Adrenal gland (tissue), 12 donors: ENCODE results near the gene CORO1A. TPM values are rescaled to one million over a fixed set of nuclear protein-coding genes. Genes with fewer than 3 reads are reported as not detected.
"Not testable (repeated sequence)": the region's sequence is repeated elsewhere in the genome, so short reads cannot be mapped to it uniquely, and the experiment has no call there.

Source experiments
- DNase-seq, 7 donors: peaks; one replicate each; pipeline ENCODE4 v3.0.0-alpha.2; 2019 to 2020
- H3K27ac ChIP-seq, 5 donors: fragments of 200-600 bp; sonication (generic) in 4 of 5; 1 replicate in 3 of 5; 2 replicates in 2 of 5; pipeline versions ENCODE4 v1.5.1 to v1.8.0; 2016 to 2020; ENCODE audit warnings: mild to moderate bottlenecking in 1 of 5
- H3K27me3 ChIP-seq: fragments of 200-600 bp; 2 replicates; pipeline ENCODE4 v1.8.0; 2021
- H3K36me3 ChIP-seq, 2 donors: fragments of 200-600 bp; replicated peaks in 1 of 2; 1 replicate in 1 of 2; 2 replicates in 1 of 2; pipeline versions ENCODE4 v1.5.1 to v1.8.0; 2018 to 2022
- H3K4me1 ChIP-seq, 2 donors: fragments of 200-600 bp; replicated peaks in 1 of 2; 1 replicate in 1 of 2; 2 replicates in 1 of 2; pipeline versions ENCODE4 v1.5.1 to v1.8.0; 2018 to 2021
- H3K4me3 ChIP-seq, 4 donors: fragments of 200-600 bp; sonication (generic) in 3 of 4; one replicate each; pipeline ENCODE4 v1.5.1; 2016 to 2018
- H3K9me3 ChIP-seq, 3 donors: fragments of 200-600 bp; sonication (generic) in 1 of 3; replicated peaks in 1 of 3; 1 replicate in 2 of 3; 2 replicates in 1 of 3; pipeline versions ENCODE4 v1.5.1 to v1.8.0; 2016 to 2021
- POLR2A ChIP-seq, 2 donors: fragments of 450-650 bp; IDR thresholded peaks; one replicate each; pipeline ENCODE4 v1.6.1; 2017; ENCODE audit warnings: antibody characterized with exemption in 2 of 2, mild to moderate bottlenecking in 2 of 2, moderate library complexity in 1 of 2
- WGBS, 4 donors: extraction: QIAGEN DNeasy Blood & Tissue Kit in 2 of 4; methylation state at CpG; one replicate each; pipeline versions ENCODE4 v1.1.5 to v1.1.7; 2013 to 2017; 5-methylcytosine and 5-hydroxymethylcytosine counted together
- intact Hi-C, 2 donors: fragments of 100-400 bp; cut with DNase I; formaldehyde crosslinking; loops; one replicate each; pipeline versions ENCODE4 v1.14.1 to v1.15.0; 2022 to 2023
- polyA plus RNA-seq, 3 donors: library from polyadenylated mRNA; stranded (reverse); fragments of 200-250 nt in 2 of 3; fragments of 350-450 nt in 1 of 3; fragmentation: Illumina TruSeq in 1 of 3; extraction: RNeasy Lipid Tissue Mini Kit (QIAGEN cat#74804) in 1 of 3; gene quantifications; one replicate each; pipeline ENCODE4 v1.2.3, GENCODE V29; 2013 to 2014
- total RNA-seq, 9 donors: library from RNA; depleted of rRNA in 4 of 9; stranded (reverse); fragments of >200 nt in 4 of 9; fragments of 120-200 nt in 1 of 9; fragmentation: NEBNext Ultra II Directional in 1 of 9; extraction: Animal tissue kit (Norgen Biotek cat#: 25700) in 1 of 9; gene quantifications; one replicate each; pipeline versions ENCODE4 v1.1.0 to v1.2.4, GENCODE V29; 2013 to 2023
- TF ChIP-seq, protein P1 (sequence below), 6 experiments: fragments of 450-650 bp in 4 of 6; fragments of 200-600 bp in 2 of 6; sonication (generic) in 1 of 6; IDR thresholded peaks; 1 replicate in 5 of 6; 2 replicates in 1 of 6; pipeline versions ENCODE4 v1.5.1 to v1.8.0; 2016 to 2021; ENCODE audit warnings: antibody characterized with exemption in 6 of 6, mild to moderate bottlenecking in 2 of 6, moderate library complexity in 1 of 6
- donor health status: healthy with polysubstance abuse.
- donor health status: Bipolar disorder and iron deficiency.
- donor health status: DM: yes; HTN: yes; CAD: no.
- donor health status: DM: no; HTN: no; CAD: no.
- donor health status: DM: no; HTN: no; CAD: no.
- donor health status: DM: yes; HTN: yes; CAD: no.

CORO1A gene
- total and polyA plus RNA-seq, 12 donors, result 3.3 to 87.7 (median 42.1) TPM

DNA sequence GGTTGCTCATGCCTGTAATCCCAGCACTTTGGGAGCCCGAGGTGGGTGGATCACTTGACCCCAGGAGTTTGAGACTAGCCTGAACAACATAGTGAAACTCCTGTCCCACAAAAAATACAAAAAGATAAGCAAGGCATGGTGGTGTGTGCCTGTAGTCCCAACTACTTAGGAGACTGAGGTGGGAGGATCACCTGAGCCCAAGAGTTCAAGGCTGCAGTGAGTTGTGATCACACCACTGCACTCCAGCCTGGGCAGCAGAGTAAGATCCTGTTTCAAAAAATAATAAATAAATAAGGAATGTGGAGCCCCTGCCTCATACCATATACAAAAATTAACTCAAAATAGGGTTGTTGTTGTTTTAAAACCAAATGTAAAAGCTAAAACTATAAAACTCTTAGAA is 26.2 kb upstream of the CORO1A start:
- H3K4me1 ChIP-seq, result no peaks in the 10 kb centered on the region
- H3K9me3 ChIP-seq, result no peaks in the 10 kb centered on the region
- H3K36me3 ChIP-seq, result no peaks in the 10 kb centered on the region
- no peak overlapping the region for H3K27ac ChIP-seq
- WGBS, 4 donors, result 78 to 93% (median 91%) methylated on average over 1 of the region's 1 CpG
- DNase-seq, result no peak
- intact Hi-C loops, result no loop called here
- H3K4me3 ChIP-seq, result no peak overlapping the region
- H3K27me3 ChIP-seq, result no peaks in the 10 kb centered on the region
- no peak for TF ChIP-seq POLR2A (IDR thresholded peaks at IDR 0.05)
- TF ChIP-seq, protein P1, sequence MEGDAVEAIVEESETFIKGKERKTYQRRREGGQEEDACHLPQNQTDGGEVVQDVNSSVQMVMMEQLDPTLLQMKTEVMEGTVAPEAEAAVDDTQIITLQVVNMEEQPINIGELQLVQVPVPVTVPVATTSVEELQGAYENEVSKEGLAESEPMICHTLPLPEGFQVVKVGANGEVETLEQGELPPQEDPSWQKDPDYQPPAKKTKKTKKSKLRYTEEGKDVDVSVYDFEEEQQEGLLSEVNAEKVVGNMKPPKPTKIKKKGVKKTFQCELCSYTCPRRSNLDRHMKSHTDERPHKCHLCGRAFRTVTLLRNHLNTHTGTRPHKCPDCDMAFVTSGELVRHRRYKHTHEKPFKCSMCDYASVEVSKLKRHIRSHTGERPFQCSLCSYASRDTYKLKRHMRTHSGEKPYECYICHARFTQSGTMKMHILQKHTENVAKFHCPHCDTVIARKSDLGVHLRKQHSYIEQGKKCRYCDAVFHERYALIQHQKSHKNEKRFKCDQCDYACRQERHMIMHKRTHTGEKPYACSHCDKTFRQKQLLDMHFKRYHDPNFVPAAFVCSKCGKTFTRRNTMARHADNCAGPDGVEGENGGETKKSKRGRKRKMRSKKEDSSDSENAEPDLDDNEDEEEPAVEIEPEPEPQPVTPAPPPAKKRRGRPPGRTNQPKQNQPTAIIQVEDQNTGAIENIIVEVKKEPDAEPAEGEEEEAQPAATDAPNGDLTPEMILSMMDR (IDR thresholded peaks at IDR 0.05), result no peak

DNA sequence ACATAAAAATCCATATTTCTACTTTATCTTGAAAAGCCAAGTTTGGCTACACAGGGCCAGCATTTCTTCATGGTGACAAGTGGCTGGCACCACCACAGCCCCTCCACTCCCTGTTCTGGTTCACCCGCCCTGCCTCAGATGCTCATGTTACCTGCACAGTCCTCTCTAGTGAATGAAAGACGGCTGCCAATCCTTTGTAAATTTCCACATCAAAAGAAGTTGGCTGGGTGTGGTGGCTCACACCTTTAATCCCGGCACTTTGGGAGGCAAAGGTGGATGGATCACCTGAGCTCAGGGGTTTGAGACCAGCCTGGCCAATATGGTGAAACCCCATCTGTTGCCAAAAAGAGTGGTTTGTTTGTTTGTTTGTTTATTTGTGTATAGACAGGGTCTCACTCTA is 19.9 kb upstream of the CORO1A start:
- no peak overlapping the region for H3K4me3 ChIP-seq
- WGBS, 4 donors, result 77 to 84% (median 82%) methylated on average over 3 of the region's 3 CpGs
- no peaks in the 10 kb centered on the region for H3K36me3 ChIP-seq
- no peaks in the 10 kb centered on the region for H3K27me3 ChIP-seq
- intact Hi-C loops, result loop anchor here in 1 of 2 donors (10.0 kb wide), 1 partner anchor 49 kb away; the partner anchor contains the start of gene GDPD3
- DNase-seq, result no peak
- H3K27ac ChIP-seq, result no peak overlapping the region
- no peaks in the 10 kb centered on the region for H3K4me1 ChIP-seq
- TF ChIP-seq POLR2A (IDR thresholded peaks at IDR 0.05), result no peak
- TF ChIP-seq, protein P1 (IDR thresholded peaks at IDR 0.05), result no peak
- no peaks in the 10 kb centered on the region for H3K9me3 ChIP-seq

DNA sequence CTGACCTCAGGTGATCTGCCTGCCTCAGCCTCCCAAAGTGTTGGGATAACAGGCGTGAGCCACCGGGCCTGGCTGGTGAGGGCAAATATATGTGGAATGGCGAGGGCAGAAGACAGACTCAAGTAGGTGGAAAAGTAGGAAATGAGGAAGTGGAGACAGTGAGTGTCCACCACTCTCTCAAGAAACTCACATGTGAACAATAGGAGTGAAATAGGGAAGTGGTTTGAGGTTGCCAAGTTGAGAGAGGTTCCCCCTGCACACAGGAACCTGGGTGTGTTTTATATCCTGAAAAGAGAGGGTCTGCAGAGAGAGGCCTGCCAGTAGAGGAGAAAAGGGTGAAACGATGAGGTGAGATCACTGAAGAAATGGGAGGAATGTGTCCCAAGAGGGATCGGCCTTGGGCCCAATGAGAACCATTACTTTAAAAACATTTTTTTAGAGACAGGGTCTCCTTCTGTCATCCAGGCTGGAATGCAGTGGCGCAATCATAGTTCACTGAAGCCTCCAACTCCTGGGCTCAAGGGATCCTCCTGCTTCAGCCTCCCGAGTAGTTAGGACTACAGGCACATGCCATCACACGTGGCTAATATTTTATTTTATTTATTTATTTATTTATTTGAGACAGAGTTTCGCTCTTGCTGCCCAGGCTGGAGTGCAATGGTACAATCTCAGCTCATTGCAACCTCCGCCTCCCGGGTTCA is 17.1 kb upstream of the CORO1A start:
- H3K27ac ChIP-seq, result no peak overlapping the region
- DNase-seq, result no peak
- 86 to 91% (median 88%) methylated on average over 11 of the region's 11 CpGs for WGBS, 4 donors
- no peak overlapping the region for H3K4me3 ChIP-seq
- intact Hi-C loops, result loop anchor here in 1 of 2 donors (10.0 kb wide), 1 partner anchor 52 kb away; the partner anchor contains the start of gene GDPD3
- no peaks in the 10 kb centered on the region for H3K4me1 ChIP-seq
- H3K36me3 ChIP-seq, result no peaks in the 10 kb centered on the region
- TF ChIP-seq, protein P1 (IDR thresholded peaks at IDR 0.05), result no peak
- TF ChIP-seq POLR2A (IDR thresholded peaks at IDR 0.05), result no peak
- no peaks in the 10 kb centered on the region for H3K27me3 ChIP-seq
- no peaks in the 10 kb centered on the region for H3K9me3 ChIP-seq

DNA sequence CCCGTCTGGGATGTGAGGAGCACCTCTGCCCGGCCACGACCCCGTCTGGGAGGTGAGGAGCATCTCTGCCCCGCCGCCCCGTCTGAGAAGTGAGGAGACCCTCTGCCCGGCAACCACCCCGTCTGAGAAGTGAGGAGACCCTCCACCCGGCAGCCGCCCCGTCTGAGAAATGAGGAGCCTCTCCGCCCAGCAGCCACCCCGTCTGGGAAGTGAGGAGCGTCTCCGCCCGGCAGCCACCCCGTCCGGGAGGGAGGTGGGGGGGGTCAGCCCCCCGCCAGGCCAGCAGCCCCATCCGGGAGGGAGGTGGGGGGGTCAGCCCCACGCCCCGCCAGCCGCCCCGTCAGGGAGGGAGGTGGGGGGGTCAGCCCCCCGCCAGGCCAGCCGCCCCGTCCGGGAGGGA is 14.7 kb upstream of the CORO1A start:
- not testable (repeated sequence) for H3K4me3 ChIP-seq, H3K9me3 ChIP-seq, H3K27ac ChIP-seq, H3K36me3 ChIP-seq, H3K27me3 ChIP-seq, H3K4me1 ChIP-seq, DNase-seq
- intact Hi-C loops, result loop anchor here in 1 of 2 donors (10.0 kb wide), 1 partner anchor 54 kb away; the partner anchor contains the start of gene GDPD3
- 81 to 85% methylated on average over 9 to 14 of the region's 29 CpGs; no CpG with 5 or more reads in 2 of the 4 donors for WGBS, 4 donors

DNA sequence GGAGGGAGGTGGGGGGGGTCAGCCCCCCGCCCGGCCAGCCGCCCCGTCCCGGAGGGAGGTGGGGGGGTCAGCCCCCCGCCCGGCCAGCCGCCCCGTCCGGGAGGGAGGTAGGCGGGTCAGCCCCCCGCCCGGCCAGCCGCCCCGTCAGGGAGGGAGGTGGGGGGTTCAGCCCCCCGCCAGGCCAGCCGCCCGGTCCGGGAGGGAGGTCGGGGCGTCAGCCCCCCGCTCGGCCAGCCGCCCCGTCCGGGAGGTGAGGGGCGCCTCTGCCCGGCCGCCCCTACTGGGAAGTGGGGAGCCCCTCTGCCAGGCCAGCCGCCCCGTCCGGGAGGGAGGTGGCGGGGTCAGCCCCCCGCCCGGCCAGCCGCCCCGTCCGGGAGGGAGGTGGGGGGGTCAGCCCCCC is 14.0 kb upstream of the CORO1A start:
- intact Hi-C loops, result loop anchor here in 1 of 2 donors (10.0 kb wide), 1 partner anchor 55 kb away; the partner anchor contains the start of gene GDPD3
- DNase-seq, H3K36me3 ChIP-seq, H3K9me3 ChIP-seq, H3K4me3 ChIP-seq, H3K4me1 ChIP-seq, H3K27me3 ChIP-seq, H3K27ac ChIP-seq: not testable (repeated sequence)
- WGBS, 4 donors, result 93% methylated on average over 32 of the region's 38 CpGs; no CpG with 5 or more reads in 3 of the 4 donors

DNA sequence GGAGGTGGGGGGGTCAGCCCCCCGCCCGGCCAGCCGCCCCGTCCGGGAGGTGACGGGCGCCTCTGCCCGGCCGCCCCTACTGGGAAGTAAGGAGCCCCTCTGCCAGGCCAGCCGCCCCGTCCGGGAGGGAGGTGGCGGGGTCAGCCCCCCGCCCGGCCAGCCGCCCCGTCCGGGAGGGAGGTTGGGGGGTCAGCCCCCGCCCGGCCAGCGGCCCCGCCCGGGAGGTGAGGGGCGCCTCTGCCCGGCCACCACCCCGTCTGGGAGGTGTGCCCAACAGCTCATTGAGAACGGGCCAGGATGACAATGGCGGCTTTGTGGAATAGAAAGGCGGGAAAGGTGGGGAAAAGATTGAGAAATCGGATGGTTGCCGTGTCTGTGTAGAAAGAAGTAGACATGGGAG is 13.3 kb upstream of the CORO1A start:
- H3K27me3 ChIP-seq, H3K4me3 ChIP-seq, intact Hi-C loops, H3K36me3 ChIP-seq, H3K9me3 ChIP-seq, H3K27ac ChIP-seq, H3K4me1 ChIP-seq, DNase-seq: not testable (repeated sequence)
- 89 to 96% methylated on average over 10 to 14 of the region's 31 CpGs; no CpG with 5 or more reads in 2 of the 4 donors for WGBS, 4 donors
